ENCODE results near the gene APBB1.

DNA sequence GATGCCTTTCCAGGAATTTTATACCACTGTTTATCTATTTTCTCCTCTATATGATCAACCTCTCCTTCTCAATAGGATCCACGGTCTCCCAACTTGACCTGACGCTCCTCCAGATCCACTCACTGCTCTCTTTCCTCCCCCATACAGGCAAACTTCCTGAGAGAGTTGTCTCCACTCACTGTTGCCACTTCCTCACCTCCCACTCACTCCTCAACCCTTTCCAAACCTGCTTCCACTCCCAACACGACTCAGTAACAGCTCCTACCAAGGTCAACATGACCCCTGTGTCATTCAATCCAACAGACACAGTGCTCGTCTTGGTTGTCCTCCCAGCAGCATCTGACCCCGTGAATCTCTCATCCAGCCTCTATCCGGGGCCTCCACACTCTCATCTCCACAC, 3.1 kb downstream of the APBB1 start:
- TF ChIP-seq CTCF (IDR thresholded peaks at IDR 0.05; ENCODE audit: insufficient read depth, low read length) (no peak), POLR2AphosphoS5 (IDR thresholded peaks at IDR 0.05; ENCODE audit: low read depth) (no peak), SPI1 (IDR thresholded peaks at IDR 0.05; ENCODE audit: borderline replicate concordance, low read depth) (no peak), GABPA (IDR thresholded peaks at IDR 0.05; ENCODE audit: low read depth) (no peak)
- TF ChIP-seq, protein P1, sequence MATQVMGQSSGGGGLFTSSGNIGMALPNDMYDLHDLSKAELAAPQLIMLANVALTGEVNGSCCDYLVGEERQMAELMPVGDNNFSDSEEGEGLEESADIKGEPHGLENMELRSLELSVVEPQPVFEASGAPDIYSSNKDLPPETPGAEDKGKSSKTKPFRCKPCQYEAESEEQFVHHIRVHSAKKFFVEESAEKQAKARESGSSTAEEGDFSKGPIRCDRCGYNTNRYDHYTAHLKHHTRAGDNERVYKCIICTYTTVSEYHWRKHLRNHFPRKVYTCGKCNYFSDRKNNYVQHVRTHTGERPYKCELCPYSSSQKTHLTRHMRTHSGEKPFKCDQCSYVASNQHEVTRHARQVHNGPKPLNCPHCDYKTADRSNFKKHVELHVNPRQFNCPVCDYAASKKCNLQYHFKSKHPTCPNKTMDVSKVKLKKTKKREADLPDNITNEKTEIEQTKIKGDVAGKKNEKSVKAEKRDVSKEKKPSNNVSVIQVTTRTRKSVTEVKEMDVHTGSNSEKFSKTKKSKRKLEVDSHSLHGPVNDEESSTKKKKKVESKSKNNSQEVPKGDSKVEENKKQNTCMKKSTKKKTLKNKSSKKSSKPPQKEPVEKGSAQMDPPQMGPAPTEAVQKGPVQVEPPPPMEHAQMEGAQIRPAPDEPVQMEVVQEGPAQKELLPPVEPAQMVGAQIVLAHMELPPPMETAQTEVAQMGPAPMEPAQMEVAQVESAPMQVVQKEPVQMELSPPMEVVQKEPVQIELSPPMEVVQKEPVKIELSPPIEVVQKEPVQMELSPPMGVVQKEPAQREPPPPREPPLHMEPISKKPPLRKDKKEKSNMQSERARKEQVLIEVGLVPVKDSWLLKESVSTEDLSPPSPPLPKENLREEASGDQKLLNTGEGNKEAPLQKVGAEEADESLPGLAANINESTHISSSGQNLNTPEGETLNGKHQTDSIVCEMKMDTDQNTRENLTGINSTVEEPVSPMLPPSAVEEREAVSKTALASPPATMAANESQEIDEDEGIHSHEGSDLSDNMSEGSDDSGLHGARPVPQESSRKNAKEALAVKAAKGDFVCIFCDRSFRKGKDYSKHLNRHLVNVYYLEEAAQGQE (IDR thresholded peaks at IDR 0.05; ENCODE audit: insufficient replicate concordance, low read depth): no peak
